ENCODE measurements around the gene DNAH5.

Gene DNAH5

GRCh38 chr5:13932011-13932410 lies 12.5 kb downstream of the DNAH5 start:
- no peaks in the 10 kb centered on the region for H3K36me3 ChIP-seq (ENCODE audit: control insufficient read depth, insufficient read depth, low read length)
- no peak overlapping the region for H3K4me3 ChIP-seq (ENCODE audit: low read depth, low read length)
- no peak overlapping the region for H3K9ac ChIP-seq
- no peak for TF ChIP-seq CTCF (IDR thresholded peaks at IDR 0.05)
- no peak overlapping the region for H3K4me2 ChIP-seq (ENCODE audit: low read length)
- H2AFZ ChIP-seq: no peak overlapping the region
- no peak overlapping the region for H3K27ac ChIP-seq
- no peaks in the 10 kb centered on the region for H3K9me3 ChIP-seq (ENCODE audit: control insufficient read depth, low read length)
- no peaks in the 10 kb centered on the region for H3K27me3 ChIP-seq (ENCODE audit: control insufficient read depth, insufficient read depth, low read length)
- H3K79me2 ChIP-seq: no peaks in the 10 kb centered on the region
- H3K4me1 ChIP-seq: no peaks in the 10 kb centered on the region

GRCh38 chr5:13930541-13931171 lies 13.8 kb downstream of the DNAH5 start:
- Histone ChIP-seq H3K4me3 (ENCODE audit: low read depth, low read length) (no peak overlapping the region), H3K4me2 (ENCODE audit: low read length) (no peak overlapping the region), H3K4me1 (no peaks in the 10 kb centered on the region), H3K27me3 (ENCODE audit: control insufficient read depth, insufficient read depth, low read length) (no peaks in the 10 kb centered on the region), H3K9ac (no peak overlapping the region), H3K79me2 (no peaks in the 10 kb centered on the region), H2AFZ (no peak overlapping the region), H3K27ac (no peak overlapping the region), H3K36me3 (ENCODE audit: control insufficient read depth, insufficient read depth, low read length) (no peaks in the 10 kb centered on the region), H3K9me3 (ENCODE audit: control insufficient read depth, low read length) (no peaks in the 10 kb centered on the region)
- no peak for TF ChIP-seq CTCF (IDR thresholded peaks at IDR 0.05)

- TF ChIP-seq CTCF (IDR thresholded peaks at IDR 0.05): no peak
- H3K27ac ChIP-seq: no peak overlapping the region
- no peaks in the 10 kb centered on the region for H3K36me3 ChIP-seq (ENCODE audit: control insufficient read depth, insufficient read depth, low read length)
- H3K27me3 ChIP-seq (ENCODE audit: control insufficient read depth, insufficient read depth, low read length): no peaks in the 10 kb centered on the region
- no peak overlapping the region for H3K9ac ChIP-seq
- H3K79me2 ChIP-seq: no peaks in the 10 kb centered on the region
- H3K9me3 ChIP-seq (ENCODE audit: control insufficient read depth, low read length): no peaks in the 10 kb centered on the region
- H2AFZ ChIP-seq: no peak overlapping the region
- H3K4me1 ChIP-seq: no peaks in the 10 kb centered on the region
- no peak overlapping the region for H3K4me2 ChIP-seq (ENCODE audit: low read length)
- no peak overlapping the region for H3K4me3 ChIP-seq (ENCODE audit: low read depth, low read length)
These were observed 17.8 kb downstream of the DNAH5 start for GRCh38 chr5:13926731-13927130.

- H2AFZ ChIP-seq: no peak overlapping the region
- no peaks in the 10 kb centered on the region for H3K27me3 ChIP-seq (ENCODE audit: control insufficient read depth, insufficient read depth, low read length)
- no peaks in the 10 kb centered on the region for H3K36me3 ChIP-seq (ENCODE audit: control insufficient read depth, insufficient read depth, low read length)
- H3K4me2 ChIP-seq (ENCODE audit: low read length): no peak overlapping the region
- H3K4me3 ChIP-seq (ENCODE audit: low read depth, low read length): no peak overlapping the region
- no peaks in the 10 kb centered on the region for H3K4me1 ChIP-seq
- H3K79me2 ChIP-seq: no peaks in the 10 kb centered on the region
- H3K9me3 ChIP-seq (ENCODE audit: control insufficient read depth, low read length): no peaks in the 10 kb centered on the region
- no peak overlapping the region for H3K9ac ChIP-seq
- H3K27ac ChIP-seq: no peak overlapping the region
- no peak for TF ChIP-seq CTCF (IDR thresholded peaks at IDR 0.05)
These were observed 22.9 kb downstream of the DNAH5 start for GRCh38 chr5:13921578-13921977.

GRCh38 chr5:13919786-13920185 lies 24.7 kb downstream of the DNAH5 start:
- Histone ChIP-seq H3K27me3 (ENCODE audit: control insufficient read depth, insufficient read depth, low read length) (no peaks in the 10 kb centered on the region), H3K79me2 (no peaks in the 10 kb centered on the region), H2AFZ (no peak overlapping the region), H3K9ac (no peak overlapping the region), H3K9me3 (ENCODE audit: control insufficient read depth, low read length) (no peaks in the 10 kb centered on the region), H3K36me3 (ENCODE audit: control insufficient read depth, insufficient read depth, low read length) (no peaks in the 10 kb centered on the region), H3K4me1 (no peaks in the 10 kb centered on the region), H3K27ac (no peak overlapping the region), H3K4me2 (ENCODE audit: low read length) (no peak overlapping the region), H3K4me3 (ENCODE audit: low read depth, low read length) (no peak overlapping the region)
- no peak for TF ChIP-seq CTCF (IDR thresholded peaks at IDR 0.05)
